Upper lobe of left lung (tissue), 4 donors: ENCODE measurements around the gene PDXP.

Experiments
- POLR2A ChIP-seq, 4 donors: fragments of 450-650 bp; IDR thresholded peaks; one replicate each; pipeline ENCODE4 v1.5.1; 2016 to 2017; ENCODE audit warnings: antibody characterized with exemption in 4 of 4, mild to moderate bottlenecking in 2 of 4
- POLR2AphosphoS5 ChIP-seq, 2 donors: sonication (generic); formaldehyde crosslinking; IDR thresholded peaks; one replicate each; pipeline ENCODE4 v1.5.1; 2017; ENCODE audit warnings: antibody characterized with exemption in 2 of 2

DNA sequence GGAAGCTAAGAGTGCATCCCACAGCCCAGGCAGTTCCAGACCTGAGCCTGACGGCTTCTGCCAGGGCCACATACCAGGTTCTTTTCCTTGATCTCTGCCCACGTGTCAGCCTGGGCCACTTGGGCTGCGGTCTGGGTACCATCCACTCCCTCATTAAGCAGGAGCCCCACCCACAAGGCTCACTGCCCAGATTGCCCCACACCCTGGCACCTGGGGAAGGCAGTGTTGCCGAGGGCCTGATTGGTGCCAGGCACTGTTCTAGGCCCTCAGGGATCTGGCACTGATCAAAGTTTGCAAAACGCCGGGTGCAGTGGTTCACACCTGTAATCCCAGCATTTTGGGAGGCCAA is 34.5 kb upstream of the PDXP start:
- TF ChIP-seq POLR2A (IDR thresholded peaks at IDR 0.05) (no peak), POLR2AphosphoS5 (IDR thresholded peaks at IDR 0.05) (no peak)
